HG02642 (cell line): ENCODE data around the gene PIP4K2C.
A peak's percentile ranks its signal among the peaks of the same experiment; 100 is the strongest.
"Not testable (repeated sequence)": the region's sequence is repeated elsewhere in the genome, so short reads cannot be mapped to it uniquely, and the experiment has no call there.

ENCODE experiments used
- ATAC-seq: cut with Tn5 transposase; IDR thresholded peaks from one replicate; pipeline ENCODE4 v1.9.1; 2021; ENCODE audit warnings: mild to moderate bottlenecking; ENCODE audit not compliant: unreplicated experiment, poor library complexity

Gene PIP4K2C

GRCh38 chr12:57583008-57583831 lies 7.8 kb upstream of the PIP4K2C start:
- peak; percentile 93 for ATAC-seq

DNA sequence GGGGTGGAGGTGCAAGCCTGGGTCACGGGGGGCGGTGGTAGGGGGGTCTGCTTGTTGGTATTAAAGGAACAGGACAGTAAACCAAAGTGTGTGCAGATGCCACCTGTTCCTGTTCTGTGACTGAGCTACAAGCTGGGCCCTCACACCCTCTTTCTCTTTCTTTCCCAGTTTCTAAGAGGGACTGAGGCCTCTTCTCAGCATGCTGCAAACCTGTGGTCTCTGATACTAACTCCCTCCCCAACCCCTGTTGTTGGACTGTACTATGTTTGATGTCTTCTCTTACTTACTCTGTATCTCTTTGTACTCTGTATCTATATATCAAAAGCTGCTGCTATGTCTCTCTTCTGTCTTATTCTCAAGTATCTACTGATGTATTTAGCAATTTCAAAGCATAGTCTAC lies 6.9 kb upstream of the PIP4K2C start:
- no peak for ATAC-seq

- ATAC-seq: no peak
Observed at GRCh38 chr12:57584690-57585089, 6.3 kb upstream of the PIP4K2C start.

DNA sequence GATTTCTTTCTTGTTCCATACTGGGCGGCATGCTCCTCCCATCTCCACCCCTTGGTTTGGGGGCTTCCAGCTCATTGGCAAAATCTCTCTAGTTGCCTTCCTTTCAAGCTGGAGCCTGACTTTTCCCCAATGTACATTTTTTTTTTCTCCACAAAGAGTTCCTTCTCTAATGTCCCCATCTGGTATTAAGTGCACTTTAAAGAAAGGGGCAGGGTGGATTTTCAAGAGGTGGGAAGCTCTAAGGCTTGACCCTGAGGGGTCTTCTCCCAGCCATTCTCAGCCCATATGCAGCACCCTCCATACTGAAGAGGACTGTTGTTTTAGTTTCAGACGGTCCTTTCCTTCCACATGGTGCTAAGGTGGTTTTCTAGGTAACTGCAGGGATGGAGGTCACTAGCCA lies 5.8 kb upstream of the PIP4K2C start:
- ATAC-seq: no peak

DNA sequence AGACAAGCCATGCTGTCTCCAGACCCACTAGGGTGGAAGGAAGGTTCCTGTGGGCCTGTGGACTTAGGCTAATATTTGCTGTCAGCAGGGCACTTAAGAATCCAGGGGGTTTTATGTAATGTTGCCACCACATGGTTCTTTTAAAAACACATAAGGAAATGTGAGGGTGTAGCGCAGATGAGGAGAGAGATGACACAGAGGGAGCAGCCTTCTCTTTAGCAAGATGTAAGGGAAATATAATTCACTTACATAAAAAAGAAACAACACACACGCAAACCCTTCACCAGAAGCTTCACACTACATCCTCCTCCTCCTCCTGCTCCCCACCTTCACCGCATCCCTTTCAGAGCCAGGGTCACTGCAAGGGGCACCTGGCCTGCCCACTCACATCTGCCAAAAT lies 4.9 kb upstream of the PIP4K2C start:
- ATAC-seq: no peak

GRCh38 chr12:57586832-57587429 lies 4.1 kb upstream of the PIP4K2C start:
- ATAC-seq: no peak

GRCh38 chr12:57588951-57589610 lies 1.9 kb upstream of the PIP4K2C start:
- not testable (repeated sequence) for ATAC-seq

- no peak for ATAC-seq
Observed at GRCh38 chr12:57590479-57590863, 521 bp upstream of the PIP4K2C start.

DNA sequence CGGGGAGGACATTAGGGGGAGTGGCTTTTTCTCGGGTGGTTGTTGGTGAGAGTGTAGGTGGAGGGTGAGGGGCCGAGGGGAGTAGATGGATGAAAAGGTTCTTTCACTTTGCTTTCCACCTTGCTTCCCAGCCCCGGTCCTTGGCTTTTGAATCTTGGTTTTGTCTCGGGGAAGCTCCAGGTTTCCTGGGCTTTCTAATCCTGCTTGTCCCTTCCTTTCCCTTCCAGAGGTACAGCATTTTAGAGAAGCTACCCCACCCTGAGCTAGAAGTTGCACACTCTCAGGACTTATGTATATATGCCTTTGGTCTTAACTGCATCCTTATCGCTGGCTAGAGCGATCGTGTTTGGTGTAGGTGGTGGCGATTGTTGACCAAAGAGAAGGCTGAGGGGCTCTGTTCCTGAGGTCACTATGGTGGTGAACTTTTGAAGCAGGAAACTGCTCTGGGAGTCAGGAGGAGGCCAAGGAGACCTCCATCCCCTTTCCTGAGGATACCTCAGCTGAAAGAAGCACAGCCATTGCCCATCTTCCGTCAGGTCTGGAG lies 862 bp downstream of the PIP4K2C start:
- ATAC-seq: no peak

DNA sequence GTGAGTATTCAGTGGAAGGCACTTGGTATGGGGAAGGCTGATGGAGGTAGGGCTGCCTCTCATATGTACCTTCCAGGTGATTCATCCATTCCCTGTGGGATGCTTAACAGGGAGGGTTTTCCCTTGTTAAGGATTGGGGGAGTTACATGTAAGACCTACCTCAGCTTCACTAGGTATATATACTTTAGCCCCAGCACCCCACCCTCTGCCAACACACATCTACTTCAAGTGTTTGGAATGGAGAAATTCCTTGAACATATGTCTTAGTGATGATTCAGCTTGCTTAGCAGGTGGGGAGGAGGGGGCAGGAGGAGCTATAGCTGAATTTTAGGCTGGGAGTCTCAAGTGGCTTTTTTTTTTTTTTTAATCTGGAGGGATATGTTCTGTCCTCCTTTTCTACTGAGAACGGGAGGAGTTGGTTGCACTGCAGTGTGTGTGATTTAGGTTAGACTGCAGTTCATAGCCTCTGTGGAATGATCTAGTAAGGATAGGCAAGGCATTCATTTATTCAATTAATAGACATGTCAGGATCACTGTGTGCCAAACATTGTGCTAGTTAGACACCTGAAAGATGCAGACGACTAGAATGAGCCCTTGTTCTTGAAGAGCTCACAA lies 1.7 kb downstream of the PIP4K2C start:
- ATAC-seq: no peak

- ATAC-seq: no peak
Observed at GRCh38 chr12:57593187-57593586, 2.2 kb downstream of the PIP4K2C start.

GRCh38 chr12:57600395-57600794 lies 9.4 kb downstream of the PIP4K2C start:
- no peak for ATAC-seq

GRCh38 chr12:57602544-57602943 lies 11.6 kb downstream of the PIP4K2C start:
- no peak for ATAC-seq

DNA sequence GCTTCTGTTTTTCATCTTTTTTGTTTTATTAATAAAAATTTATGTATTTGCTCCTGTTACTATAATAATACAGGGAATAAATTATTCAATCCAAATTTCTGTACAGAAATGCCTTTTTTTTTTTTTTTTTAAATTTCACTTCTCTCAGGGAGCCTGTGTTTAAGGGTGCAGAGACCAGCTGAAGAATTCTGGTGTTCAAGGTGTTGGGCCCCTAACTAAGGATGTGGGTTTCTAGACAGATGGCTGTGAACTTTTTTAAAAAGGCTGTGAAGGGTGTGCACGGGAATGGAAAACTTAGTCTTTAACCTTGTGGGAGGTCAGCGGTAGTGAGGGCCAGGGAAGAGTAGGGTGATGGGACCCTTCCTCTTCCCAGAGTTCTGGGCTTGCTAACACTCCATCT lies 12.3 kb downstream of the PIP4K2C start:
- no peak for ATAC-seq

- no peak for ATAC-seq
Observed at GRCh38 chr12:57603815-57604453, 12.9 kb downstream of the PIP4K2C start.

GRCh38 chr12:57604454-57604991 lies 13.5 kb downstream of the PIP4K2C start, which contains the start of gene DTX3:
Gene DTX3, plus strand, starts transcription at chr12:57604824. Its CDS starts 1,694 bp downstream, at chr12:57606518.
- ATAC-seq: peak; percentile 66

DNA sequence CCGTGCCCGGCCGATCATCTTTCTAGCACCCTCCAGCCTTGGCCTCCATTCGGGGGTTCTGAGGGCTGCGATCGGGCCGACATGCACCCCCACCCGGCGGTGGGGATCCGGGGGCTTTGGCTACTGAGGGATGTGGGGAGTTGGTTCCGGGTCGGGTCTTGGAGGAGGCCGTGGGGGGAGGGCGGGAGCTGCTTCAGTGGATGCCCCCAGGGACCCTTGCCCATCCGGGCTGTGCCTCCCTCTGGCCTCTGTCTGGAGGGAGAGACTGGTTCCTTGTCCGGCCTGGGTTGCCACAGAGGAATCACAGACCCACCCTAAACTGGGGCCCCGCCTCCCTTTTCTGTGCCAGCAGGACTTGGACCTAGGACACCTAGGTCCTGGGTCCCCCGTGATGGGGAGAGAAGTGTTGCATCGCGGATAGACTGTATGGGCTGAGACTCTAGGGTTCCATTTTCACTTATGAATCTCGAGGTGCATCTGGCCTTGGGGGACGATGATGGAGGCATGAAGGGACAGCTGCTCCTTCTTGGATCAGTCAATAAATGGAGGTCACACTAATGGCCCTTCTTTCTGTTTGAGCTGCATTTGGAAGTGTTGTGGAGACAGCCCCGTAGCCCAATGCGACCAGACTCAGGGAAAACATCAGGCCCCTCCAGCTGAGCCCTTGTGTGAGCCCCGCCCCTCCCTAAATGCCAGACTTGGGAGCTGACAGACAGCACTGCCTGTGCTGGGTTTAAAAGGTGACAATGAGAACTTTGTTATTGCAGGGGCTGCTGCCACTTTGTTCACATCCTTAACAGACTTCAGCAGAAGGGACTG lies 14.2 kb downstream of the PIP4K2C start:
- peak; percentile 34 for ATAC-seq

- ATAC-seq: no peak
Observed at GRCh38 chr12:57605811-57606311, 14.9 kb downstream of the PIP4K2C start.

GRCh38 chr12:57606399-57606798 lies 15.4 kb downstream of the PIP4K2C start:
- ATAC-seq: no peak
